Endothelial cell of hepatic sinusoid (primary cell): ENCODE data around the gene SPDYE16.
"Not testable (repeated sequence)": the region's sequence is repeated elsewhere in the genome, so short reads cannot be mapped to it uniquely, and the experiment has no call there.

Experiments
- in situ Hi-C: cut with HindIII; loops from 2 replicates; pipeline ENCODE4 v1.10.0; 2017; ENCODE audit warnings: low sequenced_read_pairs

Gene SPDYE16

DNA sequence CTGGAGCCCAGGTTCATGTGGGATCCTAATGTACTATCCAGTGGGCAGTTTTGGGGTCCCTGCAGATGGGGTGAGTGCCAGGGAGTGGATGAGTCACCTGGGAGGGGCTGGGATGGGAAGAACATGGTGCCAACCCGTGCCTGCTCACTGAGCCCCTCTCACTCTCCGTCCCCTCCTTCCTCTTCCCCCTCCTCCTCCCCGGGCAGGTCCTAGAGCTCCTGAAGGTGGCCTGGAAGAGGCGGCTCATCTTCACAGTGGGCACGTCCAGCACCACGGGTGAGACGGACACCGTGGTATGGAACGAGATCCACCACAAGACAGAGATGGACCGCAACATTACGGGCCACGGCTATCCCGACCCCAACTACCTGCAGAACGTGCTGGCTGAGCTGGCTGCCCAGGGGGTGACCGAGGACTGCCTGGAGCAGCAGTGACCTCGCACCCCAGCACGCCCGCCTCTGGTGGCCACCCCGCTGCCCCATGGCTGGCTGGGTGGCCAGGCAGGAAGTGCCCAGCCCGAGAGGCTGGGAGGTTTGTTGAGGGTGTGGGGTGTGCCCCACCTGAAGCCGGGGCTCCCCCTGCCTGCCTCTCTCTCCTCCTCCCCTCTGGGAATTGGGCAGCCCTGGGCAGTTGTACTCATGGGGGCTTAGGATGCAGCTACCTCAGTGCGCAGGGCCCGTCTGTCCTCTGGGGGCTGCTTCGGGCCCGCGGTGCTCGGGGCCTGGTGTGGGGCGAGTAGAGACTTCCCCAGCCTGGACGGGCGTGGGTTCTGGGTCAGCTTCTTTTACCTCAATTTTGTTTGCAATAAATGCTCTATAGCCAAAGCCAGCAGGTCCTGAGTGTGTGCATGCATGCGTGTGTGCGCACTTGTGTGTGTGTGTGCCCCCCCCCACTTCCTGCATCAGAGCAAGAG lies 37.7 kb downstream of the SPDYE16 start:
- in situ Hi-C loops, result no loop called here

GRCh38 chr7:76504351-76505167 lies 38.5 kb downstream of the SPDYE16 start:
- in situ Hi-C loops, result not testable (repeated sequence)

GRCh38 chr7:76503244-76503643 lies 39.9 kb downstream of the SPDYE16 start:
- in situ Hi-C loops, result not testable (repeated sequence)

DNA sequence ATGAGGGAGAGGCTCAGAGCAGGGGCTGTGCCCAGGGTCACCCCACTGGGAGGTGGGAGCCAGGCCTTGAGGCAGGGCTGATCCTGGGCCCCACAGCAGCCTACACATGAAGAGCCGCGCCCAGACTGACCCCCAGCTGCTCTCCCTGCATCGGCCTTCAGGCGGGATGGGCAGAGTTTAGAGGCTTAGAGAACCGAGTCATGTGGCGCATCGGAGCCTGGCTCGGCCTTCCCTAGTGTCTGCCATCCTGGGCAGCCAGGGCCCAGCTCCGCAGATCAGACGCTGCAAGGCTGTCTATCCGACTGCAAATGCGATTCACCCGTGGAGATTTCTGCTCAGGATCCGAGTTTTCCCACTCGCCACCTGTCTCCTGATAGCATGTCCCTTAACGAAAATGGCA lies 40.3 kb downstream of the SPDYE16 start:
- in situ Hi-C loops, result not testable (repeated sequence)

GRCh38 chr7:76502224-76502623 lies 40.9 kb downstream of the SPDYE16 start:
- in situ Hi-C loops, result not testable (repeated sequence)

DNA sequence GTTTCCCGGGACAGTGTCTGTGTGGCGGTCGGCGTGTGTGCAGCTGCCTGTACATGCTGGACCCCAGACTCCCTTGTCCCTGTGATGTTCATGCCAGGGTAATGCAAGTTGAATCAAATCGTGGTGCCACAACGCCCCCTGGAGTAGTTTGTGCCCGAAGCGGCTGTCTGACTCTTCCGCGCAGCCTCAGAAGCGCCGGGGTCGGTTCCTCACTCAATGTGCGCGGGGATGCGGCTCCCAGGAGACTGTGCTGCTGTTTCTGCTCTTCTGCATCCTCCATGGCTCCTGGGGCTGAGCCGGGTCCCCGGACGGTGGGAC lies 43.2 kb downstream of the SPDYE16 start:
- in situ Hi-C loops, result not testable (repeated sequence)

DNA sequence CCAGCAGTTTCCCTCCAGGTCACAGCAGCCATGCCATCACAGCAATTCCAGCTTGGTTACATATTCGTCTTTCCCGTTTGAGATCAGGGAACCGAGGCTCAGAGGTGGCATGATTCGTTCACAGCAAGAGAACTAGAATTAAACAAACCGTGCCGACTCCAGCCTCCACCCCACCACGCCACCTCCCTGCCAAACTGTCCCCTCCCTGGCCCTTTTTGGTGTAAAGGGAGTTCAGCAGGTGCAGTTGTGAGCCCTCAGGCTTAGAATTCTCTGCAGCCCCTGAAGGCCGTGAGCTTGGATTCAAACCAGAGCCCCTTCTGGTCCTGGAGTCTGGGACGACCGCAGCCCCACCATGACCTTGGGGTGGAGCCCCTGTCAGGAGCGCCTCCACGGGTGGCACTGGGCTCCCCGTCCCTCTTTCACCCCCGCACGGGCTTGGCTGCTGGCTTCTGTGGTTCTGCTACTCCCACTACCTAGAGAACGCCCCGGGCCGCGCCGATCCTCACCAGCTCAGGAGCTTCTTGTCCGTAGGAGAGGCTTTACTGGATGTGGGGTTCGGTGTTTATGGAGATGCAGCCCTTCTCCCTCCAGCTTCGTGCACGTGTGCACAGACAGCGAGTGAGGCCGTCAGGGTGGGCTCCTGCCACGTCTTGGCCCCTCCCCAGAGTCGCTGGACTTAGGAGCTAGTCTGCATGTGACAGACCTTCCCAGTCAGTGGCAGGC lies 43.7 kb downstream of the SPDYE16 start:
- in situ Hi-C loops, result not testable (repeated sequence)

DNA sequence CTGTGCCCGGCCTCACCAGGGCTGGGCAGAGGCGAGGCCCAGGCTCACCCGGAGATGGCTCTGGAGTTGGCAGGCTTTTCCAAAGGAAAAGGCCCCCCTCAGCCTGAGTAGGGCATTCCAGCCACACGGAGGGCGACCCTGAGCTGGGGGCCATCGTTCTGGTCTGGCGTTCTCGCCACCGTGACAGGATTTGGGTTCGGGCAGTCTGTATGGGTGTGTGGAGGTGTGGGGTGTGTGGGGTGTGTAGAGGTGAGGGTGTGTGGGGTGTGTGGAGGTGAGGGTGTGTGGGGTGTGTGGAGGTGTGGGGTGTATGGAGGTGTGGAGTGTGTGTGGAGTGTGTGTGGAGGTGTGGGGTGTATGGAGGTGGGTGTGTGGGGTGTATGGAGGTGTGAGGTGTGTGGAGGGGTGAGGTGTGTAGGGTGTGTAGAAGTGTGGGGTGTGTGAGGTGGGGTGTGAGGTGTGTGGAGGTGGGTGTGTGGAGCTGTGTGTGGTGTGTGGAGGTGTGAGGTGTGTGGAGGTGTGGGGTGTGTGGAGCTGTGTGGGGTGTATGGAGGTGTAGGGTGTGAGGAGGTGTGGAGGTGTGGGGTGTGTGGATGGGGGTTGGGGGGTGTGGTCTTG lies 44.4 kb downstream of the SPDYE16 start:
- in situ Hi-C loops, result not testable (repeated sequence)

DNA sequence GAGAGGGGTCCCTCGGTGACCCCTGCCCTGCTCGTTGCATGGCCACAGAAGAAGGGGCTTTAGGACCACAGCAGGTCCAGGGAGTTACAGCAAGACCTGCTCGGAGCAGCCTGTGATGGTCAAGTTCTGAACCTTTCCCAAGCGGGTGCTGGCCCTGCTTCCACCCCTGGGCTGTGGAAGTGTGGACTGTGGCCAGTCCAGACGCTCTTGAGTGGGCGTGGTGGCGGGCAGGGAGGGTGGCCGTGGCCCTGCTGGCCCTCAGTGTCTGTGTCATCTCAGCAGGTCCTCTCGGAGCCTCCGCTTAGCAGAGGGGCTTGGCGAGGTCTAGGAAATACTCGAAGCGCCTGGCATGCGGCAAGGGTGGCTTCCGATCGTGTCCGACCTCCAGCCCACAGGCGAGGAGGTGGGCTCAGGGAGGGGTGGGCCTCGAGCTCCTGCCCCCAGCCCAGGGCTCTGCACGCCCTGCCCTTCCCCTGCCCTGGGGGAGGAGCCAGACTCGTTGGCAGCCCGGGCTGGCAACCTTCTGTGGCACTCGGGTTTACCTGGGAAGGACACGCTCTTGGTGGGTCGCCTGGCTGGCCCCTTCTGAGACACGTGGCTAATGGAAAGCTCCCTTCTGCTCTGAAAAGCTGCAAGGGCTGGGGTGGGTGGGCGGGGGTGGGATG lies 45.0 kb downstream of the SPDYE16 start:
- in situ Hi-C loops, result not testable (repeated sequence)

DNA sequence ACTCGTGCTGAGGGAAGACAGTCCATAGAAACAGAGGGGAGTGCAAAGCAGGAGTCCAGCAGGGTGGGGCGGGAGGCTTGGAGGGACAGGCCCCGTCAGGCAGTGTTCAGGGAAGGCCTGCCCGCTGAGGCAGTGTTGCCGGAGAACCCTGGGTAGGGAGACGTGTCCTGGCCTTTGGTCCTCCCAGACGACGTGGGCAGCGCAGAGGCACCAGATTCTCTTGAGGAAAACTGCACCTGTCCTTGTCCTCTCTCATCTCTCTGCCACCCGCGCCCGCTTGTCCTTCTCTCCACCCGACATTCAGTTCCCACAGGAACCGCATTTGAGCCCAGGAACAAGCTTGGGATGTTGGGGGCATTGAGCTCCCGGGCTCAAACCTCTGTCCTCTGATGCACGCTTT lies 47.4 kb downstream of the SPDYE16 start:
- in situ Hi-C loops, result not testable (repeated sequence)

- in situ Hi-C loops, result not testable (repeated sequence)
Observed at GRCh38 chr7:76492139-76492538, 51.0 kb downstream of the SPDYE16 start.

DNA sequence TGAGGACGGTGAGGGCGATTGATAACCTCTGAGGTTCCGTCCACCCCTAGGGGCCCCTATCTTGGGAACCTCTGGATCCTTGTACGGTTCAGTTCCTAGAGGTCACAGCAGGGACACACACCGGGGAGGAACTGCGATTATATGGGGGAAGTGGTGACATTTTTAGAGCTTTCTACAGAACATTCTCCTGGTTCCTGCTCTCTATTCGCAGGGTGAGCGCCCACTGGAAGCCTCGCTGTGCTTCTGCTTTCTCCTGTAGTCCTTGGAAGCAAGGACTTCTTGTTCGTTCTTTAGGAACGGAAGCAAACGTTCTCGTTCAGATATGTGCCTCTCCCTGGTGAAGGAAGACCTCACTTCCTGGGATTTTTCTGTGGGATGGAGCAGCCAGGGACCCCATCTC lies 55.1 kb downstream of the SPDYE16 start:
- in situ Hi-C loops, result not testable (repeated sequence)

DNA sequence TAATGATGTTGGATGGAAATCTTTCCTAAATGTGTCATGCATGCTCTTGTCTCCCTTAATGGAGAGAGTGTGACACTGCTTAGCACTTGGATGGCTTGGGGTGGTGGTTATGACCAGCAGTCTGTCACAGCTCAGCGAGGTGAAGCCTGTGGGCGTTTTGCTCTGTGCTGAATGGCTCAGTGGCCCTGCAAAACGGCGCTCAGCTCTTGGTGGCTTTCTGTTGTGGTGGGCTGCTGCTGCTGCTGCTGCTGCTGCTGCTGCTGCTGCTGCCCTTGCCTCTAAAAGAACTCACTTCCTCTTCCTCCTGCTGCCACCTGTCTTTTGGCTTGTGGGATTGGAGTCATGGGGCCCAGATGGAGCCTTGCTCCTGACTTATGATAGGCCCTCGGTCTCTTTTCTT lies 56.5 kb downstream of the SPDYE16 start:
- in situ Hi-C loops, result not testable (repeated sequence)

DNA sequence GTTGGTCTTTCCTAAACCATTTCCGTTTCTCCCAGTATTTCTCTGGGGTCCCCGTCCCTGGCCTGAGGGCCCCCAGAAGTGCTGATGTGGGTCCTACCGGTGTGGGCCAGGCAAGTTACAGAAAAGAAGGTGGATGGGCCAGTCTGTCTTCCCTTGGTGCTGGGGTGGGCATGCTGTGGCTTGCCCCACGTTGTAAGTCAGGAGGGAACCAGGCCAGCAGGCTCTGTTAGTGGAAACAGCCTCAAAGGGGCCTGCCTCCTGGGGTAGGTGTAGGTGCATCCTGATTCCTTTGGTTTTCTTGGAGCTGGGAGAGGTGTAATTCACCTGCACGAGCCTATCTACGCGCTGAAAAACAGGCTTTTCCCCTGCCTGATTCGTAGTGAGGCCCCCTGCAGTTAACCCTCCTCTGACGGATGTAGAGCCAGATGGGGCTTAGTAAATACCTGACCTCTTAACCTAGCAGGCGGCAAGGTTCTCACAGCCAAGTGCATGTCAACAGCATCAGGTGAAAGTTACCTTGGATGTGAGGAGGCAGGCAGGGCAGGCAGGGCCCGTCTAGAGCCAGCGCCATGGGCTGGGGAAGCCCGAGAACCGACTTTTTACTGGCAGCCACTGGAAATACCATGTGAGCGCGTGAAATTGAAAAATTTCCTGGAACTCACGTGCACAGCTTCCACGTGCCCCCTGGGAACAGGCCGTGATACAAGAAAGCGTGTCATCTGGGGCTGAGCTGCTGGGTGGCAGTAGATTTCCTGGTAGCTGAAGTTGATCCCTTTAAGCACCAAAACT lies 57.1 kb downstream of the SPDYE16 start:
- in situ Hi-C loops, result not testable (repeated sequence)

- in situ Hi-C loops, result not testable (repeated sequence)
Observed at GRCh38 chr7:76484456-76484855, 58.6 kb downstream of the SPDYE16 start.

DNA sequence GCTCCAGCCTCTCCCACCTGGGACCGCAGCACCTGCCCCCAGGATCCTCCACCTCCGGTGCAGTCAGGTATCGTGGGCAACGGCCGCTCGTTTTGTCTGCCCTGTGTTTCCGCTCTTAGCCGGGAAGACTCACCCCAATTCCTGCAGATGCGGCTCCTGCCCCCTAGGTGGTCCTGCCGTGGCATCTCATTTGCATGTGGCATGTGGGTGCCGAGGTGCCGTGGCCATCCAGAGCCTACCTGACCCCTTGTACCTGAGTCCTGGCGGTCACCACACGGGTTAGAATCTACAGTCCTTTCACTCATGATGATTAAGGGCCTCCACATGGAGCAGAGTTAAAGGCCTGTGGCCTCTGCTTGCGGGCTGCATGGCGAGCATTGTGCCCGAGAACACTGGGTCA lies 60.0 kb downstream of the SPDYE16 start:
- in situ Hi-C loops, result not testable (repeated sequence)

GRCh38 chr7:76482660-76483059 lies 60.4 kb downstream of the SPDYE16 start:
- in situ Hi-C loops, result not testable (repeated sequence)
